Activated CD4-positive, alpha-beta T cell treated with anti-CD3 and anti-CD28 coated beads for 1 hour (primary cell): ENCODE results near the gene ACOT9.
"Not testable (repeated sequence)": the region's sequence is repeated elsewhere in the genome, so short reads cannot be mapped to it uniquely, and the experiment has no call there.

ENCODE experiments used
- DNase-seq: peaks from one replicate; pipeline ENCODE4 v3.0.0-alpha.2; 2020

The ACOT9 gene

GRCh38 chrX:23742697-23743622 lies at the start of gene ACOT9:
TSS of gene ACOT9 (minus strand) at chrX:23743276. CDS start at chrX:23743144, 132 bp downstream.
- DNase-seq = peak; percentile 30

- no peak for DNase-seq
Observed at GRCh38 chrX:23790155-23790497, 47.0 kb upstream of the ACOT9 start.

GRCh38 chrX:23789386-23790154 lies 46.5 kb upstream of the ACOT9 start:
- DNase-seq = no peak

- DNase-seq = no peak
Observed at GRCh38 chrX:23788946-23789345, 45.9 kb upstream of the ACOT9 start.

GRCh38 chrX:23788521-23788920 lies 45.4 kb upstream of the ACOT9 start:
- no peak for DNase-seq

- DNase-seq = no peak
Observed at GRCh38 chrX:23787745-23788118, 44.7 kb upstream of the ACOT9 start.

GRCh38 chrX:23786268-23786815 lies 43.3 kb upstream of the ACOT9 start:
- DNase-seq = peak; percentile 51

GRCh38 chrX:23785580-23785979 lies 42.5 kb upstream of the ACOT9 start:
- no peak for DNase-seq

GRCh38 chrX:23784470-23785331 lies 41.6 kb upstream of the ACOT9 start:
- DNase-seq = no peak

- no peak for DNase-seq
Observed at GRCh38 chrX:23783589-23784469, 40.8 kb upstream of the ACOT9 start.

- DNase-seq = peak; percentile 91
Observed at GRCh38 chrX:23782863-23783588, 40.0 kb upstream of the ACOT9 start, which contains the start of gene SAT1. TSS of gene SAT1 (plus strand) at chrX:23783173. CDS start at chrX:23783352, 179 bp downstream.

- DNase-seq = no peak
Observed at GRCh38 chrX:23782455-23782854, 39.4 kb upstream of the ACOT9 start.

GRCh38 chrX:23779025-23779424 lies 35.9 kb upstream of the ACOT9 start:
- DNase-seq = no peak

- DNase-seq = no peak
Observed at GRCh38 chrX:23776363-23776762, 33.3 kb upstream of the ACOT9 start.

- DNase-seq = peak; percentile 35
Observed at GRCh38 chrX:23773601-23774175, 30.6 kb upstream of the ACOT9 start.

- not testable (repeated sequence) for DNase-seq
Observed at GRCh38 chrX:23771086-23771485, 28.0 kb upstream of the ACOT9 start.

GRCh38 chrX:23770142-23770541 lies 27.1 kb upstream of the ACOT9 start:
- no peak for DNase-seq

- DNase-seq = no peak
Observed at GRCh38 chrX:23766650-23767551, 23.8 kb upstream of the ACOT9 start.

GRCh38 chrX:23765868-23766267 lies 22.8 kb upstream of the ACOT9 start:
- no peak for DNase-seq
